Measurements from ENCODE around the gene UBE2M. TPM values are rescaled to one million over a fixed set of nuclear protein-coding genes. Genes with fewer than 3 reads are reported as not detected.

Gene UBE2M
- total RNA-seq, 1 donor from 2014 or later: 118 TPM

DNA sequence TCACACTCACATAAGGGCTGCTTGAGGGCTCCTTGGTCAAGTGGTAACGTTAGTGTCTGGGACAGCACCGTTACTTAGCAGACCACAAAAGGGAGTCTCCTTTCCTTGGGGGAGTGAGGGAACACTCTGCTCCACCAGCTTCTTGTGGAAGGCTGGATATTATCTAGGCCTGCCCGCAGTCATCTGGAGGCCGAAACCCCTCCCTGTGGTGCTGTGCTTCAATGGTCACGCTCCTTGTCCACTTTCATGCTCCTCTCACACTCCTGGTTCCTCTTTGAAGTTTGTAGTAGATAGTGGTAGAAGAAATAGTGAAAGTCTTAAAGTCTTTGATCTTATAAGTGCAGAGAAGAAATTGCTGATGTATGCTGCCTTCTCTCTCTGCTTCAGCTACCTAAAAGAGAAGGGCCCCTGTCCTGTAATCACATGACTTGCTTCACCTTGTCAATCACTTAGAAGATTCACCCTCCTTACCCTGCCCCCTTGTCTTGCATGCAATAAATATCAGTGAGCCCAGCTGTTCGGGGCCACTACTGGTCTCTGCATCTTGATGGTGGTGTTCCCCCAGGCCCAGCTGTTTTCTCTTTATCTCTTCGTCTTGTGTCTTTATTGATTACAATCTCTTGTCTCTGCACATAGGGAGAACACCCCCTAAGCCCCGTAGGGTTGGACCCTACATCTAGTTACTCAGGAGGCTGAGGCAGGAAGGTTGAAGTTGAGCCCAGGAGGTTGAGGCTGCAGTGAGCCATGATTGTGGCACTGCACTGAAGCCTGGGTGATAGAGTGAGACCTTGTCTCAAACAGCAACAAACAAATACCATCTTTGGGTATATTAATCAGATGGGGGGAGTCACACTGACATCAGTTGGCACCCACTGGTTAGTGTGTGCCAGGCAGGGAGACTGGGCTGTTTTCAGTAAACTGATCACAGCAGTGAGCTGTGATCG, 26.4 kb upstream of the UBE2M start:
- no peak for DNase-seq
- Mint-ChIP-seq H3K4me3 (ENCODE audit: unreplicated experiment) (no peak overlapping the region), H3K36me3 (ENCODE audit: unreplicated experiment) (no peaks in the 10 kb centered on the region), H3K4me1 (ENCODE audit: low read depth, unreplicated experiment) (no peaks in the 10 kb centered on the region), H3K27me3 (ENCODE audit: unreplicated experiment) (peaks cover 2% of the 10 kb centered on the region), H3K9me3 (ENCODE audit: unreplicated experiment) (peaks cover 9% of the 10 kb centered on the region), H3K27ac (ENCODE audit: unreplicated experiment) (no peak overlapping the region)
- TF ChIP-seq, protein P1, sequence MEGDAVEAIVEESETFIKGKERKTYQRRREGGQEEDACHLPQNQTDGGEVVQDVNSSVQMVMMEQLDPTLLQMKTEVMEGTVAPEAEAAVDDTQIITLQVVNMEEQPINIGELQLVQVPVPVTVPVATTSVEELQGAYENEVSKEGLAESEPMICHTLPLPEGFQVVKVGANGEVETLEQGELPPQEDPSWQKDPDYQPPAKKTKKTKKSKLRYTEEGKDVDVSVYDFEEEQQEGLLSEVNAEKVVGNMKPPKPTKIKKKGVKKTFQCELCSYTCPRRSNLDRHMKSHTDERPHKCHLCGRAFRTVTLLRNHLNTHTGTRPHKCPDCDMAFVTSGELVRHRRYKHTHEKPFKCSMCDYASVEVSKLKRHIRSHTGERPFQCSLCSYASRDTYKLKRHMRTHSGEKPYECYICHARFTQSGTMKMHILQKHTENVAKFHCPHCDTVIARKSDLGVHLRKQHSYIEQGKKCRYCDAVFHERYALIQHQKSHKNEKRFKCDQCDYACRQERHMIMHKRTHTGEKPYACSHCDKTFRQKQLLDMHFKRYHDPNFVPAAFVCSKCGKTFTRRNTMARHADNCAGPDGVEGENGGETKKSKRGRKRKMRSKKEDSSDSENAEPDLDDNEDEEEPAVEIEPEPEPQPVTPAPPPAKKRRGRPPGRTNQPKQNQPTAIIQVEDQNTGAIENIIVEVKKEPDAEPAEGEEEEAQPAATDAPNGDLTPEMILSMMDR (IDR thresholded peaks at IDR 0.05; ENCODE audit: partially characterized antibody, unreplicated experiment): no peak

- DNase-seq: no peak
- Mint-ChIP-seq H3K4me1 (ENCODE audit: low read depth, unreplicated experiment) (no peaks in the 10 kb centered on the region), H3K36me3 (ENCODE audit: unreplicated experiment) (no peaks in the 10 kb centered on the region), H3K27me3 (ENCODE audit: unreplicated experiment) (peaks cover 2% of the 10 kb centered on the region), H3K9me3 (ENCODE audit: unreplicated experiment) (peaks cover 10% of the 10 kb centered on the region), H3K4me3 (ENCODE audit: unreplicated experiment) (no peak overlapping the region), H3K27ac (ENCODE audit: unreplicated experiment) (no peak overlapping the region)
- TF ChIP-seq, protein P1 (IDR thresholded peaks at IDR 0.05; ENCODE audit: partially characterized antibody, unreplicated experiment): no peak
These were observed 24.6 kb upstream of the UBE2M start for GRCh38 chr19:58582985-58583384.

DNA sequence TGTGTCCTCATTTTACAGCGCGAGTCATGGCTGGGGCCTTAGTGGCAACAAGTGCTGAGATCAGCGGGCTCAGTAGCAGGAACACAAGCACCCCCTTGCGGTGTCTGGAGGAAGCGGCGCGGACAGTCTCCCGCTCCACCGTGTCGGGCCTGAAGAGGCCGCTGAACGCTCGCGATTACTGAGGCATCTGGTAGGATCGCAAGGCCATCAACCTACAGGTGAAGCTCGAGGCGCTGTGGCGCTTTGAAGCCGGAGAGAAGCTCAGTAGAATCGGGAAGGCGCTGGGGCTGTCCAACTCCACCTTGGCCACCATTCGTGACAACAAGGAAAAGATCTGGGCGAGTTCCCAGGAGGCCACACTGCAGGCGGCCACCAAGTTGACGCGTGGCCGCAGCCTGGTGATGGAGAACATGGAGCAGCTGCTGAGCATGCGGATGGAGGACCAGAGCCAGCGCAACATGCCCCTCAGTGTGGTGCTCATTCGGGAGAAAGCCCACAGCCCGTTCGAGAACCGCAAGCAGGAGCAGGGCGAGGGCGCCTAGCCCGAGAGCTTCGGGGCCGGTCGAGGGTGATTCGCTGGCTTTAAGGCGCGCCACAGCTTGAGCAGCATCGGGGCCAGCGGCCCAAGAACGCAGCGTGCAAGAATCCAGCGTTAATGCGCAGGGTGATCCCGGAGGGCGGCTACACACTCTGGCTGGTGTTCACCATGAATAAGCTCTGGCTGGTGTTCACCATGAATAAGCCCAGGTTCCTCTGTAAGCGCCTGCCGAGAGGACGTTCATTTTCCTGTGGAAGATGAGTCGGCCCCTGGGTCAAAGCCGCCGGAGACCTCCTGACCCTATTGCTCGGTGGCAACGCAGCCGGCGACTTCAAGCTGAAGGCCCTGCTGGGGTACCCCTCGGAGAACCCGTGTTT, 23.1 kb upstream of the UBE2M start:
- TF ChIP-seq, protein P1 (IDR thresholded peaks at IDR 0.05; ENCODE audit: partially characterized antibody, unreplicated experiment): peak; percentile 82
- peaks cover 10% of the 10 kb centered on the region for H3K9me3 Mint-ChIP-seq (ENCODE audit: unreplicated experiment)
- DNase-seq: peak; percentile 87
- H3K27ac Mint-ChIP-seq (ENCODE audit: unreplicated experiment): no peak overlapping the region
- H3K27me3 Mint-ChIP-seq (ENCODE audit: unreplicated experiment): peaks cover 2% of the 10 kb centered on the region
- H3K4me3 Mint-ChIP-seq (ENCODE audit: unreplicated experiment): peak overlapping the region; percentile 41
- no peaks in the 10 kb centered on the region for H3K36me3 Mint-ChIP-seq (ENCODE audit: unreplicated experiment)
- H3K4me1 Mint-ChIP-seq (ENCODE audit: low read depth, unreplicated experiment): no peaks in the 10 kb centered on the region

GRCh38 chr19:58579473-58580142, 21.2 kb upstream of the UBE2M start:
- no peak for DNase-seq
- Mint-ChIP-seq H3K9me3 (ENCODE audit: unreplicated experiment) (peaks cover 12% of the 10 kb centered on the region), H3K4me3 (ENCODE audit: unreplicated experiment) (no peak overlapping the region), H3K4me1 (ENCODE audit: low read depth, unreplicated experiment) (no peaks in the 10 kb centered on the region), H3K27ac (ENCODE audit: unreplicated experiment) (no peak overlapping the region), H3K36me3 (ENCODE audit: unreplicated experiment) (no peaks in the 10 kb centered on the region), H3K27me3 (ENCODE audit: unreplicated experiment) (peaks cover 2% of the 10 kb centered on the region)
- TF ChIP-seq, protein P1 (IDR thresholded peaks at IDR 0.05; ENCODE audit: partially characterized antibody, unreplicated experiment): no peak

Data from glutamatergic neuron (in vitro differentiated cells).